Choroid plexus epithelial cell (primary cell): ENCODE results near the gene SLC6A17.

Source experiments
- DNase-seq: peaks from one replicate; pipeline ENCODE4 v3.0.0-alpha.2; 2010; ENCODE audit warnings: low read depth
- H3K4me3 ChIP-seq: 2 replicates; pipeline ENCODE4 v1.5.1; 2011; ENCODE audit warnings: low read depth, mild to moderate bottlenecking, control low read depth, low read length, moderate library complexity
- TF ChIP-seq, protein P1 (sequence below): conservative IDR thresholded peaks from 2 replicates; pipeline ENCODE4 v1.5.1; 2011; ENCODE audit warnings: low read depth, mild to moderate bottlenecking, control low read depth, inconsistent platforms, low read length, moderate library complexity

Gene SLC6A17

DNA sequence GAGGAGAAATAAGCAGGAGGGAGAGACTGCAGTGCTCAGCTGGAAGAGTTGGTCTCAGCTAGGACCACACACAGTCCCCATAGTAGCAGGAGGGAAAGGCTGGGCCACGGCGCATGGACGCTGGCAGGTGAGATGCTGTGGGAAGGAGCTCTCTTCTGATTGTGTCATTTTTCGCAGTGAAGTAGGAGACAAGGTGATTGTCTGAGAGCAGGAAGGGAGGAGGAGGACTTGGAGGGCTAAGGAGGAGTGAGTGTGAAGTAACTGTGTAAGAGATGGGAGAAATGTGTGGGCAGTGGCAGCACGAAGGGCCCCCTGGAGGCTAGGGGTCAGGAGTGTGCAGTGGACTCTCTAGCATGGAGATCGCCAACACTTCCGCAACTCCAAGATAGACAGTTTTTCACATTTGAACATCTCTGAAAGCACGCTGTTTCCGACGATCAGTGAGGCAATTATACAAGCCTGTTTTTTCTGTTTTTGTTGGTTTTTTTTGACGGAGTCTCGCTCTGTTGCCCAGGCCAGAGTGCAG, 33.4 kb downstream of the SLC6A17 start:
- H3K4me3 ChIP-seq = no peak overlapping the region
- TF ChIP-seq, protein P1, sequence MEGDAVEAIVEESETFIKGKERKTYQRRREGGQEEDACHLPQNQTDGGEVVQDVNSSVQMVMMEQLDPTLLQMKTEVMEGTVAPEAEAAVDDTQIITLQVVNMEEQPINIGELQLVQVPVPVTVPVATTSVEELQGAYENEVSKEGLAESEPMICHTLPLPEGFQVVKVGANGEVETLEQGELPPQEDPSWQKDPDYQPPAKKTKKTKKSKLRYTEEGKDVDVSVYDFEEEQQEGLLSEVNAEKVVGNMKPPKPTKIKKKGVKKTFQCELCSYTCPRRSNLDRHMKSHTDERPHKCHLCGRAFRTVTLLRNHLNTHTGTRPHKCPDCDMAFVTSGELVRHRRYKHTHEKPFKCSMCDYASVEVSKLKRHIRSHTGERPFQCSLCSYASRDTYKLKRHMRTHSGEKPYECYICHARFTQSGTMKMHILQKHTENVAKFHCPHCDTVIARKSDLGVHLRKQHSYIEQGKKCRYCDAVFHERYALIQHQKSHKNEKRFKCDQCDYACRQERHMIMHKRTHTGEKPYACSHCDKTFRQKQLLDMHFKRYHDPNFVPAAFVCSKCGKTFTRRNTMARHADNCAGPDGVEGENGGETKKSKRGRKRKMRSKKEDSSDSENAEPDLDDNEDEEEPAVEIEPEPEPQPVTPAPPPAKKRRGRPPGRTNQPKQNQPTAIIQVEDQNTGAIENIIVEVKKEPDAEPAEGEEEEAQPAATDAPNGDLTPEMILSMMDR = no peak
- DNase-seq = no peak

DNA sequence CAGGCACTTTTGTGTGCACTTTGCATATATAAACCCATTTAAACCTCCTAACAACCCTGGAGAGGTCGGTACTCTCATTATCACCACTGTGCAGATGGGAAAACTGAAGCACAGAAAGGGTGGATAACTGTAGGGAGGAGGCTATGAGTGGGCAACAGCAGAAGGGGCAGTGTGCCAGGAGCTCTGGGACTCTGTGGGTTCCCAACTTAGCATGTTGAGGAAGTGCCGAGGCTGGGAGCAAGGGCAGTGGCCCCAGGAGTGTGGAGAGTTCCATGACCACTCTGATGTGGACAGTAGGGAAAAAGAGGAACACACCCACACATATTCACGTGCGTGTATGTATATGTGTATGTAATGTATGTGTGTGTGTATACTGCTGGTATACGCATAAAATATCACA, 34.2 kb downstream of the SLC6A17 start:
- no peak for DNase-seq
- no peak overlapping the region for H3K4me3 ChIP-seq
- TF ChIP-seq, protein P1 = no peak

DNA sequence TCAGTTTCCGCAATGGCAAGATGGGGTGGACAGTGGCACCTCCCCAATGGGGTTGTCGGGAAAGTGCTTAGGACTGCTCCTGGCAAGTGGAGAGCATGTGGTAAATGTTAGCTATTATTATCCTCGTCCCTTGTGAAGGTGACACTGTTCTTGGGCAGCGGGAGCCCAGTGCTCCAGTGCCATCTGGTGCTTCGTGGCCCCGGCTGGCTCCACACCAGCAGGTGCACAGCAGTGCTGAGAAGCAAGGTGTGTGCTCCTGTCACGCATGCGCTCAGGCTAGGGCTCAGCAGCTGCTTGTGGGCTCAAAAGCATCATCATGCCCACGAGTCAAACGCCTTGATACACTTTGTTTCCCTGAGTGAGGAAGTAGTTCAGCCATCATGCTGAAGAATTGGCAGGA, 34.9 kb downstream of the SLC6A17 start:
- no peak overlapping the region for H3K4me3 ChIP-seq
- TF ChIP-seq, protein P1 = no peak
- DNase-seq = no peak

DNA sequence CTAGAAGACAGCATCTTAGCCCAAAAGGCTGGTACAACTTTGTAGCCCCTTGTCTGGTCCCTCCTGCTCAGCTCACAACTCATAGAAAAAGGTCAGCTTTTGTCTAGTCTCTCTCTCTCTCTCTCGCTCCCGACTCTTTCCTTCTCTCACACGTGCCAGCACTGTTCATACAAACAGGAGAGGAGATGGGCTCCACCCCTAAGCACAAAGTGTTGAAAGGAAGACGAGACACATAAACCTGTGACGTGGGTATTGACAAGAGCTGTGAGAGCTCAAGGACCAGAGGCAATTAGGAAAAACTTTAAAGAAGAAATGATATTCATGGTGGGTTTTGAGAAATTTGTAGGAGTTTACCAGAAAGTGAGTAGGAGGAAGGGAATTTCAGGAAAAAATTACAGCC, 36.3 kb downstream of the SLC6A17 start:
- H3K4me3 ChIP-seq = no peak overlapping the region
- TF ChIP-seq, protein P1 = no peak
- DNase-seq = no peak

DNA sequence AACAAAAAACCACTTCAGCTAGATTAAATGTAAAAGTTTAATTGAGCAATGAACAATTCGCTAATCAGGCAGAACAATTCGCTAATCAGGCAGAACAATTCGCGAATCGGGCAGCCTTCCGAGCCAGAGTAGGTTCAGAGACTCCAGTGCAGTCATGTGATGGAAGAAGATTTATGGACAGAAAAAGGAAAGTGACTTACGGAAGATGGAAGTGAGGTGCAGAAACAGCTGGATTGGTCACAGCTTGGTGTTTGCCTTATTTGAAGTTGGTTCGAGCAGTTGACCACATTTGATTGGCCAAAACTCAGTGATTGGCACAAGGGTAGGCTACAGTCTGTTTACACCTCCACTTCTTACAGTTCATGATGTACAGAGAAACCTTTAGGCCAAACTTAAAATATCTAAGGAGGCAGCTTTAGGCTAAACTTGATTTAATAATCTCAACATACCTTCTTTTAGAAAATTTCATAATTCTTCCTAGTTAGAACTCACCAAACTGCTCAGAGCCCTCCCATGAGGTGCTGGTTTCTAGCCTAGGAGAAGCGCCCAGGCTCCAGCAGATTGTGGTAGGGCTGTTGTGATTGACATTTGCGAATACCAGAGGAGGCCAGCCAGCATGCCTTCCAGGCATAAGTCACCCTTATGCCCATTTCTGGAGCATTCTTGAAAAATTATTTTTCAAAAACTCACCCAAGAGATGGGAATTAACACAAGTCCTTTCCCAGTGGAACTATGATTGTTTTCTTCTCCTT, 37.0 kb downstream of the SLC6A17 start:
- DNase-seq = no peak
- TF ChIP-seq, protein P1 = no peak
- H3K4me3 ChIP-seq = no peak overlapping the region

DNA sequence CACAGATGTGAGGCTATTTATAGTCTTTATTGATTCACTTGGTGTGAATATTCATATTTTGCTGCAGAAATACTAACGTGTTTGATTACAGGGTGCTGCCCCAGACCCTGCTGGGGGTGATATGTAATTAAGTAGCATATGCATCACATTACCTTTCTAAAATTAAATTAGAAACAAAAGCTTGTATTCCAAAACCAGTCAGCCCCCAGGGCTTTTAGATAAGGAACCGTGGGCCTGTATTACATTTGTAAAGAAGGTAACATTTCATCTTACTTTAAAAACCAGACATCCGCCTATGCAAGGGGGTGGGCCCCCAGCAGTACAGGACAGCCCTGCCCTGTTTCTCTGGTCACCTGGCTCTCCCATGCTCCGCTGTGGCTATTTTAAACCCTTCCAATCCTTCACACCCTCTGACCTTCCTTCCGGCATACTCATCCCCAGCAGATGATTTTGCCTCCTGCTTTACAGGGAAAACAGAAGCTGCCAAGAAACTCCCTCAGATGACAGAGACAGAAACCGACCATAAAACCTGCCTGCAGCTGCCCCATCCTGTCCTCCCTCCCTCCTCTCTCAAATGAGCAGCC, 37.8 kb downstream of the SLC6A17 start:
- no peak overlapping the region for H3K4me3 ChIP-seq
- peak; percentile 72 for DNase-seq
- TF ChIP-seq, protein P1 = no peak
